GM18870 (cell line): ENCODE measurements around the gene ANKLE2.
"Not testable (repeated sequence)": the region's sequence is repeated elsewhere in the genome, so short reads cannot be mapped to it uniquely, and the experiment has no call there.

Source experiments
- ATAC-seq: cut with Tn5 transposase; IDR thresholded peaks from one replicate; pipeline ENCODE4 v1.9.1; 2021; ENCODE audit warnings: moderate library complexity; ENCODE audit not compliant: unreplicated experiment

Gene ANKLE2

GRCh38 chr12:132777614-132778013, 16.0 kb upstream of the ANKLE2 start:
- no peak for ATAC-seq

GRCh38 chr12:132776816-132777568, 15.4 kb upstream of the ANKLE2 start:
- ATAC-seq = no peak

GRCh38 chr12:132776230-132776625, 14.6 kb upstream of the ANKLE2 start:
- not testable (repeated sequence) for ATAC-seq

- ATAC-seq = no peak
These were observed 14.0 kb upstream of the ANKLE2 start for GRCh38 chr12:132775502-132776229.

GRCh38 chr12:132774646-132775275, 13.1 kb upstream of the ANKLE2 start:
- ATAC-seq = no peak

GRCh38 chr12:132774159-132774558, 12.5 kb upstream of the ANKLE2 start:
- no peak for ATAC-seq

- no peak for ATAC-seq
These were observed 11.7 kb upstream of the ANKLE2 start for GRCh38 chr12:132773077-132773955.

GRCh38 chr12:132772606-132773005, 11.0 kb upstream of the ANKLE2 start:
- no peak for ATAC-seq

- ATAC-seq = peak; percentile 43
These were observed 9.7 kb upstream of the ANKLE2 start for GRCh38 chr12:132771126-132771838.

GRCh38 chr12:132766380-132767085, 4.9 kb upstream of the ANKLE2 start:
- ATAC-seq = no peak

GRCh38 chr12:132765361-132765760, 3.7 kb upstream of the ANKLE2 start:
- ATAC-seq = no peak

- ATAC-seq = no peak
These were observed 2.6 kb upstream of the ANKLE2 start for GRCh38 chr12:132764231-132764630.

- no peak for ATAC-seq
These were observed 420 bp upstream of the ANKLE2 start for GRCh38 chr12:132761921-132762583.

- no peak for ATAC-seq
These were observed 2.3 kb downstream of the ANKLE2 start for GRCh38 chr12:132759359-132759758.

GRCh38 chr12:132758825-132759224, 2.8 kb downstream of the ANKLE2 start:
- ATAC-seq = not testable (repeated sequence)

GRCh38 chr12:132754160-132754932, 7.3 kb downstream of the ANKLE2 start:
- ATAC-seq = no peak

- not testable (repeated sequence) for ATAC-seq
These were observed 8.0 kb downstream of the ANKLE2 start for GRCh38 chr12:132753670-132754069.

- ATAC-seq = no peak
These were observed 13.3 kb downstream of the ANKLE2 start for GRCh38 chr12:132748319-132748718.
